CD14-positive monocyte (primary cell): Measurements from ENCODE around the gene BSND. TPM values are rescaled to one million over a fixed set of nuclear protein-coding genes. Genes with fewer than 3 reads are reported as not detected.

Experiments
- DNase-seq, 3 donors: peaks; one replicate each; pipeline ENCODE4 v3.0.0-alpha.2; 2011 to 2022
- H2AFZ ChIP-seq: 2 replicates; pipeline ENCODE4 v1.6.0; 2012; ENCODE audit warnings: mild to moderate bottlenecking, low read depth, low read length, inconsistent platforms; ENCODE audit not compliant: insufficient read depth, poor library complexity, severe bottlenecking
- H3K27ac ChIP-seq, 2 donors: 1 replicate in 1 of 2; 2 replicates in 1 of 2; pipeline ENCODE4 v1.5.1; 2012 to 2013; ENCODE audit warnings: low read length in 2 of 2, control low read depth in 1 of 2, inconsistent platforms in 1 of 2, low read depth in 1 of 2, mild to moderate bottlenecking in 1 of 2
- H3K27me3 ChIP-seq, 2 donors: one replicate each; pipeline versions ENCODE4 v1.6.0 to v1.6.1; 2011 to 2013; ENCODE audit warnings: low read length in 2 of 2; ENCODE audit not compliant: control insufficient read depth in 2 of 2, insufficient read depth in 2 of 2
- H3K36me3 ChIP-seq, 2 donors: replicated peaks in 1 of 2; 1 replicate in 1 of 2; 2 replicates in 1 of 2; pipeline versions ENCODE4 v1.5.1 to v1.6.1; 2012 to 2013; ENCODE audit warnings: low read length in 2 of 2, control low read depth in 1 of 2, inconsistent platforms in 1 of 2, mild to moderate bottlenecking in 1 of 2; ENCODE audit not compliant: insufficient read depth in 2 of 2, control insufficient read depth in 1 of 2
- H3K4me1 ChIP-seq, 2 donors: 1 replicate in 1 of 2; 2 replicates in 1 of 2; pipeline versions ENCODE4 v1.5.1 to v1.6.1; 2012 to 2013; ENCODE audit warnings: low read length in 2 of 2, control low read depth in 1 of 2, inconsistent platforms in 1 of 2, mild to moderate bottlenecking in 1 of 2, moderate library complexity in 1 of 2; ENCODE audit not compliant: insufficient read depth in 2 of 2, control insufficient read depth in 1 of 2
- H3K4me2 ChIP-seq: replicated peaks from 2 replicates; pipeline ENCODE3; 2012; ENCODE audit warnings: low read length, moderate library complexity, mild to moderate bottlenecking; ENCODE audit not compliant: poor library complexity, severe bottlenecking; ENCODE audit errors: extremely low read depth
- H3K4me3 ChIP-seq, 3 experiments: fragments of 200-600 bp in 1 of 3; sonication (generic) in 1 of 3; replicated peaks in 1 of 3; 1 replicate in 2 of 3; 2 replicates in 1 of 3; pipeline ENCODE4 v1.5.1; 2011 to 2013; ENCODE audit warnings: low read length in 3 of 3, mild to moderate bottlenecking in 3 of 3, control low read depth in 2 of 3, low read depth in 2 of 3, inconsistent platforms in 1 of 3, moderate library complexity in 1 of 3
- H3K79me2 ChIP-seq: 2 replicates; pipeline ENCODE4 v1.6.0; 2012; ENCODE audit warnings: mild to moderate bottlenecking, control low read depth, inconsistent platforms, low read length, moderate library complexity; ENCODE audit not compliant: insufficient read depth
- H3K9ac ChIP-seq: 2 replicates; pipeline ENCODE4 v1.6.0; 2017; ENCODE audit warnings: low read length, mild to moderate bottlenecking; ENCODE audit not compliant: insufficient read depth, poor library complexity, severe bottlenecking
- H3K9me3 ChIP-seq, 2 donors: replicated peaks in 1 of 2; 1 replicate in 1 of 2; 2 replicates in 1 of 2; pipeline versions ENCODE4 v1.5.1 to v1.6.1; 2012 to 2013; ENCODE audit warnings: low read length in 2 of 2, control low read depth in 1 of 2; ENCODE audit not compliant: control insufficient read depth in 1 of 2, insufficient read depth in 1 of 2
- H4K20me1 ChIP-seq: 2 replicates; pipeline ENCODE4 v1.6.0; 2012; ENCODE audit warnings: mild to moderate bottlenecking, low read length, control low read depth, moderate library complexity; ENCODE audit not compliant: insufficient read depth
- H3K27ac Mint-ChIP-seq, 7 donors: one replicate each; pipeline ENCODE4 v1.8.0; 2020; ENCODE audit warnings: mild to moderate bottlenecking in 7 of 7, mixed read lengths in 7 of 7, moderate library complexity in 6 of 7, inconsistent platforms in 2 of 7
- H3K27me3 Mint-ChIP-seq, 3 donors: one replicate each; pipeline ENCODE4 v1.8.0; 2021 to 2022; ENCODE audit warnings: low read depth in 3 of 3, mild to moderate bottlenecking in 3 of 3, mixed read lengths in 3 of 3, moderate library complexity in 3 of 3, inconsistent platforms in 1 of 3
- H3K36me3 Mint-ChIP-seq, 2 donors: one replicate each; pipeline ENCODE4 v1.8.0; 2020; ENCODE audit warnings: mixed read lengths in 2 of 2, inconsistent platforms in 1 of 2, mild to moderate bottlenecking in 1 of 2
- H3K4me1 Mint-ChIP-seq: one replicate; pipeline ENCODE4 v1.8.0; 2020; ENCODE audit warnings: mild to moderate bottlenecking, mixed read lengths
- H3K4me3 Mint-ChIP-seq, 2 donors: one replicate each; pipeline ENCODE4 v1.8.0; 2020; ENCODE audit warnings: mild to moderate bottlenecking in 2 of 2, mixed read lengths in 2 of 2, moderate library complexity in 1 of 2
- H3K9me3 Mint-ChIP-seq, 7 donors: one replicate each; pipeline ENCODE4 v1.8.0; 2020 to 2022; ENCODE audit warnings: mixed read lengths in 7 of 7, mild to moderate bottlenecking in 6 of 7, moderate library complexity in 6 of 7, inconsistent platforms in 2 of 7
- CTCF ChIP-seq: fragments of 200-600 bp; IDR thresholded peaks from one replicate; pipeline ENCODE4 v1.8.0; 2022; ENCODE audit warnings: antibody characterized with exemption, mild to moderate bottlenecking
- WGBS: methylation state at CpG from one replicate; pipeline ENCODE4 v1.1.5; 2013; ENCODE audit warnings: missing lambda C conversion rate; ENCODE audit not compliant: insufficient coverage; 5-methylcytosine and 5-hydroxymethylcytosine counted together
- intact Hi-C, 2 donors: fragments of 100-400 bp; cut with micrococcal nuclease; formaldehyde crosslinking; loops; one replicate each; pipeline versions ENCODE4 v1.15.0 to v1.15.1; 2023
- polyA plus RNA-seq, 3 donors: library from polyadenylated mRNA; depleted of rRNA in 1 of 3; unstranded in 2 of 3; stranded (reverse) in 1 of 3; fragments of 300-500 nt in 2 of 3; fragments of >200 nt in 1 of 3; fragmentation: Illumina TruSeq in 2 of 3; gene quantifications; 1 replicate in 2 of 3; 2 replicates in 1 of 3; pipeline ENCODE4 v1.2.3, GENCODE V29; 2012 to 2021

Gene BSND
- polyA plus RNA-seq, 3 donors: not detected

DNA sequence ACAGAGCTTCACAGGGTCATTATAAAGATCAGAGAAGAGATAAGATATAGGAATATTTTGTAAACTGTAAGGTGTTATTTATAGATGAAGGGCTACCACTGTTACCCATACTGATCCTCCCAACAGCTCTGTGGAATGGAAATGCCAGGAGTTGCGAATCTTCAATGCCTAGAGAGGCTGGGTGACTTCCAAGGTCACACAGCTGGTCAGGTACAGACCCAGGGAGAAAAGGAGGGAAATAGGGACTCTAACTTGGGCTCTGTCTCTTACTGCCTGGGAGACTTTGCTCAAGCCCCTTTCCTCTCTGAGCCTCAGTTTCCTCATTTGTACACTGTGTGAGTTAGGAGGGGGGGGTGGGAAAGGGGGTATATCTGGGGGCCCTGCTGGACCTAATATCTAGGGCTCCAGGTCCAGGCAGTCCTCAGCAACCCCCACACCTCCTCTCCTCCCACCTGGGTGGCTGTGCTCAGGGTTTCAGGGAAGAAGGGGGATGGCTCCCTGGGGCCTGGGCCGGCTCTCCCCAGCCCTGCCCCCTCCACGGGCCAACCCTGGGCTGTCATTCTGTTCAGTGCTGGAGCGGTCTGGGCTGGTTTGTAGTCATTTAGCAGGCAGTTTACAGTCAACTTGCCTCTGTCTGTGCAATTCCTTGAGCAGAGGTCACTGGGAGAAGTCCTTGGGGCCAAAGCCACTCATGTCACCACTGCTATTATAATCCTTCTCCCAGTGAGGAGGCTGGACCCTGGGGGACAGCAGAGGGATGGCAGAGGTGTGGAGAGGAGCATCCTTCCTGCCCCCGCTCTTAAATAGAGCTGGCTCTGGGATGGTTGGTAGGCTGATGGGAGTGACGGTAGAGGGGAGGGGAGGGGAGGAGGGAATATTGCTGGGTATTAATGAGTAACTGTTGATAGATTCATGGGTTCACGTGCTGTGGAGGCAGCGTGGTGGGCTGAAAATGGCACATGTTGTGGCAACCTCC is 1.7 kb downstream of the BSND start:
- H3K4me1 ChIP-seq: peaks cover 9 to 16% of the 10 kb centered on the region in 2 donors
- H3K9me3 ChIP-seq: peaks cover 0 to 9% of the 10 kb centered on the region in 2 donors
- DNase-seq: no peak
- H3K27me3 ChIP-seq: peaks cover 14 to 41% of the 10 kb centered on the region in 2 donors
- H3K36me3 Mint-ChIP-seq: peaks cover 0 to 3% of the 10 kb centered on the region in 2 donors
- H3K27me3 Mint-ChIP-seq: peaks cover 29 to 38% (median 33%) of the 10 kb centered on the region in 3 donors
- intact Hi-C loops: no loop called here
- H3K36me3 ChIP-seq: no peaks in the 10 kb centered on the region
- no peak for TF ChIP-seq CTCF
- H3K27ac Mint-ChIP-seq: no peak overlapping the region
- WGBS: 87% methylated on average over 5 of the region's 8 CpGs
- no peak overlapping the region for H3K27ac ChIP-seq
- H4K20me1 ChIP-seq: no peaks in the 10 kb centered on the region
- no peak overlapping the region for H3K4me3 ChIP-seq
- no peak overlapping the region for H3K4me3 Mint-ChIP-seq
- H3K4me2 ChIP-seq: no peak overlapping the region
- no peaks in the 10 kb centered on the region for H3K79me2 ChIP-seq
- H3K4me1 Mint-ChIP-seq: peaks cover 17% of the 10 kb centered on the region
- no peak overlapping the region for H3K9ac ChIP-seq
- no peak overlapping the region for H2AFZ ChIP-seq
- peaks cover 0 to 4% (median 0%) of the 10 kb centered on the region in 7 donors for H3K9me3 Mint-ChIP-seq

DNA sequence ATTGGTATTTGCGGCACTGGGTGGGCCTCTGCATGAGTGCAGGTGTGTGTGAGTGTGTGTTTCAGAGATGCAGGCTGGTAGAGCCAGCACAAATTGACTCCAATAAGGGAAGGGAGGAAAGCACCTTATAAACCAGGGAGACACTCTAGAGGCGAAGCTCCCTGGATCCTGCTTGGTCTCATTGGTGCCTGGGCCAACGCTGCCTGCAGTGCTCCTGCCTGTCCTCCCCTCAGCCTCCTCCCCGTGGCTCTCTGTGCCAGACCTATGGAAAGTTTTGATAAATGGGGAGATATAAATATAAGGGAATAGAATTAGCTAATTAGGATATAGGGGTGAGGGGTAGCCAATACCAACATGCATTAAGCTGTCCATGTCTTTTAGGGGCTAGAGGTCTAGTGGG is 2.6 kb downstream of the BSND start:
- Histone ChIP-seq H3K4me2 (no peak overlapping the region), H2AFZ (no peak overlapping the region), H3K4me1 (peaks cover 4 to 9% of the 10 kb centered on the region in 2 donors), H3K9me3 (peaks cover 0 to 9% of the 10 kb centered on the region in 2 donors), H4K20me1 (no peaks in the 10 kb centered on the region), H3K4me3 (no peak overlapping the region), H3K27ac (no peak overlapping the region), H3K79me2 (no peaks in the 10 kb centered on the region), H3K27me3 (peaks cover 14 to 34% of the 10 kb centered on the region in 2 donors), H3K36me3 (no peaks in the 10 kb centered on the region), H3K9ac (no peak overlapping the region)
- TF ChIP-seq CTCF: no peak
- intact Hi-C loops: no loop called here
- Mint-ChIP-seq H3K4me1 (peaks cover 10% of the 10 kb centered on the region), H3K4me3 (no peak overlapping the region), H3K36me3 (peaks cover 0 to 3% of the 10 kb centered on the region in 2 donors), H3K9me3 (peaks cover 0 to 3% (median 0%) of the 10 kb centered on the region in 7 donors), H3K27me3 (peaks cover 20 to 32% (median 26%) of the 10 kb centered on the region in 3 donors), H3K27ac (no peak overlapping the region)
- DNase-seq: no peak
- whole genome bisulfite sequencing: 100% methylated on average over 1 of the region's 4 CpGs
